Peyer's patch (tissue), 4 donors: ENCODE data around the gene ITGB4. TPM values are rescaled to one million over a fixed set of nuclear protein-coding genes. Genes with fewer than 3 reads are reported as not detected.

Experiments
- DNase-seq, 3 donors: peaks; one replicate each; pipeline ENCODE4 v3.0.0-alpha.2; 2017 to 2019
- H3K27ac ChIP-seq, 4 donors: fragments of 200-600 bp; sonication (generic); one replicate each; pipeline ENCODE4 v1.5.1; 2016 to 2019
- H3K27me3 ChIP-seq, 2 donors: fragments of 200-600 bp; sonication (generic); one replicate each; pipeline ENCODE4 v1.5.1; 2019
- H3K36me3 ChIP-seq, 3 donors: fragments of 200-600 bp; sonication (generic); one replicate each; pipeline ENCODE4 v1.5.1; 2016 to 2019
- H3K4me1 ChIP-seq, 4 donors: fragments of 200-600 bp; sonication (generic); one replicate each; pipeline ENCODE4 v1.5.1; 2016 to 2019
- H3K4me3 ChIP-seq, 4 donors: fragments of 200-600 bp; sonication (generic); 1 replicate in 3 of 4; 2 replicates in 1 of 4; pipeline ENCODE4 v1.5.1; 2016 to 2019; ENCODE audit warnings: mild to moderate bottlenecking in 1 of 4
- H3K9me3 ChIP-seq, 4 donors: fragments of 200-600 bp; sonication (generic); one replicate each; pipeline ENCODE4 v1.5.1; 2016 to 2019; ENCODE audit warnings: mild to moderate bottlenecking in 1 of 4
- CTCF ChIP-seq, 6 experiments: fragments of 450-650 bp in 4 of 6; fragments of 200-600 bp in 2 of 6; sonication (generic) in 1 of 6; IDR thresholded peaks; one replicate each; pipeline ENCODE4 v1.5.1; 2017 to 2019; ENCODE audit warnings: antibody characterized with exemption in 6 of 6, mild to moderate bottlenecking in 3 of 6, moderate library complexity in 1 of 6
- POLR2A ChIP-seq, 2 donors: fragments of 450-650 bp; IDR thresholded peaks; one replicate each; pipeline ENCODE4 v1.5.1; 2017; ENCODE audit warnings: antibody characterized with exemption in 2 of 2, mild to moderate bottlenecking in 2 of 2, moderate library complexity in 2 of 2
- total RNA-seq, 4 donors: library from RNA; depleted of rRNA; stranded (reverse); fragments of >200 nt; gene quantifications; one replicate each; pipeline ENCODE4 v1.1.0, GENCODE V29; 2016

ITGB4 gene
- total RNA-seq, 4 donors from 2014 or later = 80.0 to 368 (median 219) TPM

- Histone ChIP-seq H3K27me3 (no peaks in the 10 kb centered on the region), H3K4me1 (peaks cover 0 to 33% (median 1%) of the 10 kb centered on the region in 4 donors), H3K9me3 (no peaks in the 10 kb centered on the region), H3K36me3 (no peaks in the 10 kb centered on the region), H3K4me3 (no peak overlapping the region), H3K27ac (peak overlapping the region in 2 of 4 donors; percentile 79)
- peak in 2 of 3 donors; percentile 61 to 74 for DNase-seq
- TF ChIP-seq CTCF (IDR thresholded peaks at IDR 0.05) = no peak
- no peak for TF ChIP-seq POLR2A (IDR thresholded peaks at IDR 0.05)
Observed at GRCh38 chr17:75769536-75769935, 48.3 kb downstream of the ITGB4 start.

- H3K4me1 ChIP-seq = peaks cover under 1 to 36% (median 5%) of the 10 kb centered on the region in 4 donors
- H3K27ac ChIP-seq = peak overlapping the region in 3 of 4 donors; percentile 23 to 79 (median 66)
- DNase-seq = peak in 2 of 3 donors; percentile 65 to 75
- H3K36me3 ChIP-seq = peaks cover 0 to 12% (median 0%) of the 10 kb centered on the region in 3 donors
- no peaks in the 10 kb centered on the region for H3K9me3 ChIP-seq
- H3K27me3 ChIP-seq = no peaks in the 10 kb centered on the region
- no peak overlapping the region for H3K4me3 ChIP-seq
- no peak for TF ChIP-seq POLR2A (IDR thresholded peaks at IDR 0.05)
- TF ChIP-seq CTCF (IDR thresholded peaks at IDR 0.05) = peak in 3 of 6 experiments; percentile 39 to 46 (median 40)
Observed at GRCh38 chr17:75771334-75772281, 50.3 kb downstream of the ITGB4 start.

- Histone ChIP-seq H3K4me3 (no peak overlapping the region), H3K27me3 (no peaks in the 10 kb centered on the region), H3K27ac (no peak overlapping the region), H3K4me1 (peaks cover 3 to 49% (median 10%) of the 10 kb centered on the region in 4 donors), H3K9me3 (no peaks in the 10 kb centered on the region), H3K36me3 (peaks cover 0 to 28% (median 0%) of the 10 kb centered on the region in 3 donors)
- DNase-seq = peak in 2 of 3 donors; percentile 43 to 45
- TF ChIP-seq POLR2A (IDR thresholded peaks at IDR 0.05) (no peak), CTCF (IDR thresholded peaks at IDR 0.05) (no peak)
Observed at GRCh38 chr17:75773121-75773807, 52.0 kb downstream of the ITGB4 start.

GRCh38 chr17:75773808-75774470 is 52.7 kb downstream of the ITGB4 start:
- TF ChIP-seq POLR2A (IDR thresholded peaks at IDR 0.05) (no peak), CTCF (IDR thresholded peaks at IDR 0.05) (peak in 1 of 6 experiments; percentile 6)
- peak in 2 of 3 donors; percentile 46 for DNase-seq
- no peak overlapping the region for H3K27ac ChIP-seq
- H3K36me3 ChIP-seq = peaks cover 0 to 34% (median 0%) of the 10 kb centered on the region in 3 donors
- no peaks in the 10 kb centered on the region for H3K9me3 ChIP-seq
- no peak overlapping the region for H3K4me3 ChIP-seq
- H3K27me3 ChIP-seq = no peaks in the 10 kb centered on the region
- peaks cover 3 to 49% (median 10%) of the 10 kb centered on the region in 4 donors for H3K4me1 ChIP-seq

GRCh38 chr17:75774471-75774990 is 53.3 kb downstream of the ITGB4 start:
- H3K36me3 ChIP-seq = peaks cover 0 to 36% (median 0%) of the 10 kb centered on the region in 3 donors
- H3K27ac ChIP-seq = no peak overlapping the region
- no peaks in the 10 kb centered on the region for H3K9me3 ChIP-seq
- peaks cover 0 to 49% (median 10%) of the 10 kb centered on the region in 4 donors for H3K4me1 ChIP-seq
- H3K27me3 ChIP-seq = no peaks in the 10 kb centered on the region
- H3K4me3 ChIP-seq = no peak overlapping the region
- DNase-seq = peak in 1 of 3 donors; percentile 51
- TF ChIP-seq POLR2A (IDR thresholded peaks at IDR 0.05) = no peak
- no peak for TF ChIP-seq CTCF (IDR thresholded peaks at IDR 0.05)
